HG03103 (cell line): ENCODE data around the gene CALM3.
"Not testable (repeated sequence)": the region's sequence is repeated elsewhere in the genome, so short reads cannot be mapped to it uniquely, and the experiment has no call there.

Experiments used
- ATAC-seq: cut with Tn5 transposase; IDR thresholded peaks from one replicate; pipeline ENCODE4 v1.9.1; 2021; ENCODE audit warnings: low read depth; ENCODE audit not compliant: unreplicated experiment

CALM3 gene

GRCh38 chr19:46613525-46613924 lies 12.4 kb downstream of the CALM3 start:
- ATAC-seq: no peak

- ATAC-seq: no peak
Observed at GRCh38 chr19:46614114-46614722, 13.1 kb downstream of the CALM3 start.

GRCh38 chr19:46615966-46616365 lies 14.8 kb downstream of the CALM3 start:
- no peak for ATAC-seq

GRCh38 chr19:46616631-46617322 lies 15.6 kb downstream of the CALM3 start:
- ATAC-seq: no peak

- no peak for ATAC-seq
Observed at GRCh38 chr19:46617601-46618000, 16.5 kb downstream of the CALM3 start.

- ATAC-seq: no peak
Observed at GRCh38 chr19:46618670-46619231, 17.6 kb downstream of the CALM3 start.

GRCh38 chr19:46620267-46620666 lies 19.1 kb downstream of the CALM3 start:
- ATAC-seq: no peak

GRCh38 chr19:46620716-46621115 lies 19.6 kb downstream of the CALM3 start:
- no peak for ATAC-seq

- no peak for ATAC-seq
Observed at GRCh38 chr19:46621191-46622117, 20.3 kb downstream of the CALM3 start.

GRCh38 chr19:46622118-46622446 lies 21.0 kb downstream of the CALM3 start:
- ATAC-seq: no peak

GRCh38 chr19:46623915-46624502 lies 22.9 kb downstream of the CALM3 start:
- ATAC-seq: no peak

- no peak for ATAC-seq
Observed at GRCh38 chr19:46624958-46625661, 24.0 kb downstream of the CALM3 start, which contains the start of gene PTGIR. PTGIR (minus strand) TSS chr19:46625089; CDS start chr19:46624225, 864 bp downstream.

- ATAC-seq: no peak
Observed at GRCh38 chr19:46625731-46626130, 24.6 kb downstream of the CALM3 start.

- no peak for ATAC-seq
Observed at GRCh38 chr19:46626446-46626845, 25.3 kb downstream of the CALM3 start.

- ATAC-seq: not testable (repeated sequence)
Observed at GRCh38 chr19:46628970-46629369, 27.8 kb downstream of the CALM3 start.

GRCh38 chr19:46629546-46630025 lies 28.5 kb downstream of the CALM3 start:
- no peak for ATAC-seq

- ATAC-seq: no peak
Observed at GRCh38 chr19:46630586-46631205, 29.6 kb downstream of the CALM3 start.

- ATAC-seq: no peak
Observed at GRCh38 chr19:46631481-46631880, 30.4 kb downstream of the CALM3 start.

- no peak for ATAC-seq
Observed at GRCh38 chr19:46633130-46633529, 32.0 kb downstream of the CALM3 start.
